Measurements from ENCODE around the gene TENM4. TPM values are rescaled to one million over a fixed set of nuclear protein-coding genes. Genes with fewer than 3 reads are reported as not detected.
A peak's percentile ranks its signal among the peaks of the same experiment; 100 is the strongest.

Gene TENM4
- total RNA-seq (2014; rRNA removed; shearing (Covaris generic)): 5.5 and 22.6 TPM in 2 replicates

GRCh38 chr11:79440571-79441460 lies at the start of gene TENM4:
Gene TENM4, minus strand, starts transcription at chr11:79441030. Its CDS starts 371,086 bp downstream, at chr11:79069944.
- DNase-seq (ENCODE audit: low read depth): peak; percentile 85

GRCh38 chr11:79488286-79488685 lies 47.5 kb upstream of the TENM4 start:
- no peak for DNase-seq (ENCODE audit: low read depth)

GRCh38 chr11:79487412-79487811 lies 46.6 kb upstream of the TENM4 start:
- DNase-seq (ENCODE audit: low read depth): no peak

- peak; percentile 19 for DNase-seq (ENCODE audit: low read depth)
Measured at GRCh38 chr11:79486242-79486984, 45.6 kb upstream of the TENM4 start.

GRCh38 chr11:79485694-79486093 lies 44.9 kb upstream of the TENM4 start:
- DNase-seq (ENCODE audit: low read depth): no peak

GRCh38 chr11:79484872-79485271 lies 44.0 kb upstream of the TENM4 start:
- no peak for DNase-seq (ENCODE audit: low read depth)

GRCh38 chr11:79482800-79483199 lies 42.0 kb upstream of the TENM4 start:
- DNase-seq (ENCODE audit: low read depth): no peak

- DNase-seq (ENCODE audit: low read depth): no peak
Measured at GRCh38 chr11:79481795-79482194, 41.0 kb upstream of the TENM4 start.

- no peak for DNase-seq (ENCODE audit: low read depth)
Measured at GRCh38 chr11:79480864-79481263, 40.0 kb upstream of the TENM4 start.

GRCh38 chr11:79472819-79473529 lies 32.1 kb upstream of the TENM4 start:
- DNase-seq (ENCODE audit: low read depth): no peak

GRCh38 chr11:79471071-79471844 lies 30.4 kb upstream of the TENM4 start:
- DNase-seq (ENCODE audit: low read depth): no peak

- DNase-seq (ENCODE audit: low read depth): no peak
Measured at GRCh38 chr11:79470161-79470560, 29.3 kb upstream of the TENM4 start.

GRCh38 chr11:79467761-79468160 lies 26.9 kb upstream of the TENM4 start:
- DNase-seq (ENCODE audit: low read depth): no peak

- DNase-seq (ENCODE audit: low read depth): peak; percentile 63
Measured at GRCh38 chr11:79466411-79466810, 25.6 kb upstream of the TENM4 start.

GRCh38 chr11:79465160-79465559 lies 24.3 kb upstream of the TENM4 start:
- no peak for DNase-seq (ENCODE audit: low read depth)

- no peak for DNase-seq (ENCODE audit: low read depth)
Measured at GRCh38 chr11:79461666-79462645, 21.1 kb upstream of the TENM4 start.

- peak; percentile 44 for DNase-seq (ENCODE audit: low read depth)
Measured at GRCh38 chr11:79461144-79461543, 20.3 kb upstream of the TENM4 start.

GRCh38 chr11:79458709-79459108 lies 17.9 kb upstream of the TENM4 start:
- peak; percentile 4 for DNase-seq (ENCODE audit: low read depth)

- DNase-seq (ENCODE audit: low read depth): no peak
Measured at GRCh38 chr11:79456501-79456900, 15.7 kb upstream of the TENM4 start.

GRCh38 chr11:79453617-79454016 lies 12.8 kb upstream of the TENM4 start:
- DNase-seq (ENCODE audit: low read depth): no peak

Measured in M059J (cell line).